ENCODE data around the gene MINK1. TPM values are rescaled to one million over a fixed set of nuclear protein-coding genes. Genes with fewer than 3 reads are reported as not detected.

The MINK1 gene
- total and polyA plus RNA-seq, 2 donors, result 10.2 to 83.8 TPM

DNA sequence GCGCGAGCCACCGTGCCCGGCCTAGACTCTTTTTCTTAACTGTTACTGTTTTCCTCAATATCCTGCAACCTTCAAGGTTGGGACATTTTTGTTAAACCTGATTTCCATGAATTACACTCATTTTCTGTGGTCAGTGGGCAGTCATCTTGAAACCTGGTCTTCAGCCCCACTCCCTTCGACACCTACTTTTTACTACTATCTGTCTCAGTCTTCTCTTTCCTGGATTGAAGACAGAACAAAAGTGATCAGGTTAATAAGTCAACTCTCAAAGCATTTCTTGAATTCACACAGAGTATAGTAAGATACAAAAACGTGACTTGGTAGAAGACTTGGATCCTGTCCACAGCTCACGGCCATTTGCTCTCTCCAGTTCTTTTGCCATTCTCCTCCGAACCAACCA, 6.1 kb downstream of the MINK1 start:
- Histone ChIP-seq H3K27me3 (ENCODE audit: control insufficient read depth in 2 of 2, insufficient read depth in 1 of 2, low read length in 1 of 2) (no peaks in the 10 kb centered on the region), H3K9me3 (ENCODE audit: control insufficient read depth in 2 of 2, insufficient read depth in 1 of 2, low read length in 1 of 2) (no peaks in the 10 kb centered on the region), H3K4me3 (ENCODE audit: low read length in 2 of 2) (no peak overlapping the region), H3K4me1 (ENCODE audit: control insufficient read depth in 2 of 2, insufficient read depth in 2 of 2, low read length in 2 of 2) (peaks cover 14 to 25% of the 10 kb centered on the region in 2 donors), H3K36me3 (ENCODE audit: control insufficient read depth in 2 of 2, insufficient read depth in 2 of 2, low read length in 1 of 2) (peaks cover 7% of the 10 kb centered on the region in 2 donors), H3K27ac (ENCODE audit: low read depth in 1 of 2, low read length in 1 of 2) (no peak overlapping the region)
- no peak for DNase-seq (ENCODE audit: low read depth in 6 of 9, low spot score in 9 of 9)
- 97% methylated on average over 8 of the region's 8 CpGs for whole genome bisulfite sequencing

DNA sequence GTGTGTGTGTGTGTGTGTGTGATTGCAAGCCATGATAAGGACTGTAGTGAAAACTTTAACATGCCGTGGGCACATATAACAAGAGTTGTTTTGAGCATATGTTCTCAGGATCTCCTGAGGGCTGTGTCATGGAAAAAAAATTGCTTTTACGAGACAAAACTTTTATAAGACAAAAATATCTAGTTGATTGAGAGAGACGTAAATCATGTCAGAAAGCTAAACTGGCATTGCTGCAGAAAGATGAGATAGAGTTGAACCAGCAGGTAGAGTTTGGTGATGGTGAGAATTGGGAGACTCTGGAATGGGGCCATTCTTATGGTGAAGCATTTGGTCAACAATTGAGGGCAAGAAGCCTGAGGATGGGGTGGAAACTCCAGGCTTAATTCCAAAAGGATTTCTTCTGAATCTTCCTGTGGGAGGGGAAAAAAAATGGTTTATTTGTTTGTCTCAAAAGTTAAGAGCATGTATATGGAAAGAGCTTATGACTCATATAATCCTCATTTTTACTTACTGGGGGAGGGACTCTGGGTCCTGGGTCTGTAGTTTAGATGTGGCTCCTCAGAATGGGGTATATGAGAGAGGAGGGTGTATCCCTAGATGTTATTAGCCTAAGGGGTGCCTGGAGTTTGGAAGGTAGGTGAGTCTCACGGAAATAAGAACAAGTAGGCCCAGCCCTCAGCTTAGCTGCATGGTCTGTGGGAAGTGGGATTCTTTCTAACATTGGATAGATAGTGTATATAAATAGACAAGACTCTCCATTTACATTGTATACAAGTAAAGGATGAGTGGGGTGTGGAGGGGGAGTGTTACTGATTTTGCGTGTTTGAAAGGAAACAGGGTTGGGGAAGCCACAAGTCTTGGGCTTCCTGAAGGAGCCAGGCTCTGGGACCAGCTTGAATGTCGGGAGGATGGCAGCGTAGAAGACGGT, 7.1 kb downstream of the MINK1 start:
- H3K4me1 ChIP-seq (ENCODE audit: control insufficient read depth in 2 of 2, insufficient read depth in 2 of 2, low read length in 2 of 2), result peaks cover 12 to 15% of the 10 kb centered on the region in 2 donors
- no peak overlapping the region for H3K27ac ChIP-seq (ENCODE audit: low read depth in 1 of 2, low read length in 1 of 2)
- WGBS, result 58% methylated on average over 8 of the region's 8 CpGs

DNA sequence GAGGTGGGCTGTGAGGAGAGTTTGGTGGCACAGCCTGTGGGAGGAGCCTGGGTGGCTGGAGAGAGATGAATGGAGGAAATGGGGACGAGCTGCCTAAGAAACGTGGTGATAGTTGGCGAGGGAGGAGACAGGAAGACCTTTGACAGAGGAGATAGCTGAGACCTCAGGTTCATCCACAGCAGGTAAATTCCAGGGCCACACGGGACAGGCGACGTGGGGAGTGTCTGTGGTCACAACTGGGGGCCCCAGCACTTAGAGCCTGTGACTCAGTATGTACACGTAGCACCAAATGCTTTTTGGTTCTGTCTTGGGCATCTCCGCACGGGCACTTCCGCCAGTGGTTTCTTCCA, 7.7 kb downstream of the MINK1 start:
- H3K4me1 ChIP-seq (ENCODE audit: control insufficient read depth in 2 of 2, insufficient read depth in 2 of 2, low read length in 2 of 2), result peaks cover 8 to 9% of the 10 kb centered on the region in 2 donors
- peak in 1 of 9 donors; percentile 15 for DNase-seq (ENCODE audit: low read depth in 6 of 9, low spot score in 9 of 9)
- 58% methylated on average over 10 of the region's 10 CpGs for WGBS
- H3K4me3 ChIP-seq (ENCODE audit: low read length in 2 of 2), result no peak overlapping the region
- no peaks in the 10 kb centered on the region for H3K9me3 ChIP-seq (ENCODE audit: control insufficient read depth in 2 of 2, insufficient read depth in 1 of 2, low read length in 1 of 2)
- no peak overlapping the region for H3K27ac ChIP-seq (ENCODE audit: low read depth in 1 of 2, low read length in 1 of 2)
- peaks cover 7% of the 10 kb centered on the region in 2 donors for H3K36me3 ChIP-seq (ENCODE audit: control insufficient read depth in 2 of 2, insufficient read depth in 2 of 2, low read length in 1 of 2)
- H3K27me3 ChIP-seq (ENCODE audit: control insufficient read depth in 2 of 2, insufficient read depth in 1 of 2, low read length in 1 of 2), result no peaks in the 10 kb centered on the region

More for the DNA sequence above, 7.1 kb downstream of the MINK1 start:
- DNase-seq (ENCODE audit: low read depth in 6 of 9, low spot score in 9 of 9), result no peak
- Histone ChIP-seq H3K27me3 (ENCODE audit: control insufficient read depth in 2 of 2, insufficient read depth in 1 of 2, low read length in 1 of 2) (no peaks in the 10 kb centered on the region), H3K36me3 (ENCODE audit: control insufficient read depth in 2 of 2, insufficient read depth in 2 of 2, low read length in 1 of 2) (peaks cover 7% of the 10 kb centered on the region in 2 donors), H3K4me3 (ENCODE audit: low read length in 2 of 2) (no peak overlapping the region), H3K9me3 (ENCODE audit: control insufficient read depth in 2 of 2, insufficient read depth in 1 of 2, low read length in 1 of 2) (no peaks in the 10 kb centered on the region)

DNA sequence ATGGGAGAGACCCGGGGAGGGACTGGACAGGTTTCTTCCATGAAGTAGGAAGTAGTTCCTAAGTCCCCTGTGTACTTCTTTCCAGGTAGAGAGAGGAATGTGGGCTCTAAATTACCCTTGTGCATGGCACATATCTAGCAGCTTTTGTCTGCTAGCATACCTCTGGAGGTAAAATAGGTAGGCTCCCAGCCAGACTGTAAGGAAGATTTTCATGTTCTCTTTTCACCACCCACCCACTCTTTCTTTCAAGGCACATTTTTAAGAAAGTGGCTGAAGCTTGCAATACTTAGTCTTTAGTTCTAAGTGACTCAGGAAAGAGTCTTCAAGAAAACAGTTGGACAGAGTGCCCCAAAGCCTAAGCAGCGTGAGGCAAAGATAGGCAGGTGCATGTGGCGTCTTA, 9.2 kb downstream of the MINK1 start:
- H3K36me3 ChIP-seq (ENCODE audit: control insufficient read depth in 2 of 2, insufficient read depth in 2 of 2, low read length in 1 of 2), result peaks cover 3 to 7% of the 10 kb centered on the region in 2 donors
- WGBS, result 95% methylated on average over 3 of the region's 3 CpGs
- H3K4me1 ChIP-seq (ENCODE audit: control insufficient read depth in 2 of 2, insufficient read depth in 2 of 2, low read length in 2 of 2), result peaks cover 8% of the 10 kb centered on the region in 2 donors
- H3K27me3 ChIP-seq (ENCODE audit: control insufficient read depth in 2 of 2, insufficient read depth in 1 of 2, low read length in 1 of 2), result no peaks in the 10 kb centered on the region
- no peak for DNase-seq (ENCODE audit: low read depth in 6 of 9, low spot score in 9 of 9)
- no peaks in the 10 kb centered on the region for H3K9me3 ChIP-seq (ENCODE audit: control insufficient read depth in 2 of 2, insufficient read depth in 1 of 2, low read length in 1 of 2)
- H3K27ac ChIP-seq (ENCODE audit: low read depth in 1 of 2, low read length in 1 of 2), result no peak overlapping the region
- no peak overlapping the region for H3K4me3 ChIP-seq (ENCODE audit: low read length in 2 of 2)

DNA sequence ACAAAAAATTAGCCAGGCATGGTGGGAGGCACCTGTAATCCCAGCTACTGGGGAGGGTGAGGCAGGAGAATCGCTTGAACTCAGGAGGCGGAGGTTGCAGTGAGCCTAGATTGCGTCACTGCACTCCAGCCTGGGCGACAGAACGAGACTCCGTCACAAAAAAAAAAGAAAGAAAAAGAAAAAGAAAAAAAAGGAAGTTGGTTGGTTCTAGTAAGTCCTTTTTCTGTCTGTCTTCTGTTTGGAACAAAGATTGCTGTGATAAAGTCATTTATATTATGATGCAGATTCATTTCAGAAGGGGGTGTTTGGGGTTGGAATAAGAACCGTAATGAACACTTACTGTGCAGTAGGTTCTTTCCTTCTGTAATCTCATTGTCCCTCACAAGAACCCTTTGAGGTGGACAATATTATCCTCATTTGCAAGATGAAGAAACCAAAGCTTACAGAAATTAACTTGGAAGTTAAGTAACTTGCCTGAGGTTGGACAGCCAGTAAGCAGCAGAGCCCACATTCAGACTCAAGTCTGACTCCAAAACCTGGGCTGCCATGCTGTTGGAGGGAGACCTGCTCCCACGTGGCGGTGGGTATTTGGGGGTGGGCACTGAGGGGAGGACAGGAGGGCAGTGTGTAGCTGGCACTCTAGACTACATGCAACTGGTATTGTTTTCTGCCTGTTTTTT, 10.3 kb downstream of the MINK1 start:
- Histone ChIP-seq H3K4me3 (ENCODE audit: low read length in 2 of 2) (no peak overlapping the region), H3K27me3 (ENCODE audit: control insufficient read depth in 2 of 2, insufficient read depth in 1 of 2, low read length in 1 of 2) (no peaks in the 10 kb centered on the region), H3K27ac (ENCODE audit: low read depth in 1 of 2, low read length in 1 of 2) (no peak overlapping the region), H3K9me3 (ENCODE audit: control insufficient read depth in 2 of 2, insufficient read depth in 1 of 2, low read length in 1 of 2) (no peaks in the 10 kb centered on the region), H3K4me1 (ENCODE audit: control insufficient read depth in 2 of 2, insufficient read depth in 2 of 2, low read length in 2 of 2) (peaks cover 8 to 15% of the 10 kb centered on the region in 2 donors), H3K36me3 (ENCODE audit: control insufficient read depth in 2 of 2, insufficient read depth in 2 of 2, low read length in 1 of 2) (peaks cover 0 to 1% of the 10 kb centered on the region in 2 donors)
- WGBS, result 86% methylated on average over 9 of the region's 9 CpGs
- DNase-seq (ENCODE audit: low read depth in 6 of 9, low spot score in 9 of 9), result no peak

DNA sequence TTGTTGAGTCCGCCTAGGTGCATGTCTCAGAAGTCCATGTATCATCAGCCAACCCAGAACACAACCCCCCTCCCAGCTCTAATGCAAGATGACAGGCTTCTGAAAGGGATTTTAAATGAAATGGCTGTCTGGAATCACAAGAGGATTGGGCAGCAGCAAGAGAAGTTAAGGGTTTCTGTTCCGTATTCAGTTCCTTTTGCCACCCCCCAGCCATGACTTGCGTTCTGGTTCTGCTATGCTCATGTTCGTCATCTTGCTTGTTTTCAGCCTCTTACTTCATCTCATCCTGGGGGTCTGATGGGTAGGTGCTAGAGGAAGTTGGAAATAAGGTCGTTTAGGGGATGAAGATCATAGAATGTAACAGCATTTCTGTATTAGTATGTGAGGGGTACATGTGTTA, 12.0 kb downstream of the MINK1 start:
- WGBS, result 92% methylated on average over 5 of the region's 5 CpGs
- peaks cover 8 to 15% of the 10 kb centered on the region in 2 donors for H3K4me1 ChIP-seq (ENCODE audit: control insufficient read depth in 2 of 2, insufficient read depth in 2 of 2, low read length in 2 of 2)

DNA sequence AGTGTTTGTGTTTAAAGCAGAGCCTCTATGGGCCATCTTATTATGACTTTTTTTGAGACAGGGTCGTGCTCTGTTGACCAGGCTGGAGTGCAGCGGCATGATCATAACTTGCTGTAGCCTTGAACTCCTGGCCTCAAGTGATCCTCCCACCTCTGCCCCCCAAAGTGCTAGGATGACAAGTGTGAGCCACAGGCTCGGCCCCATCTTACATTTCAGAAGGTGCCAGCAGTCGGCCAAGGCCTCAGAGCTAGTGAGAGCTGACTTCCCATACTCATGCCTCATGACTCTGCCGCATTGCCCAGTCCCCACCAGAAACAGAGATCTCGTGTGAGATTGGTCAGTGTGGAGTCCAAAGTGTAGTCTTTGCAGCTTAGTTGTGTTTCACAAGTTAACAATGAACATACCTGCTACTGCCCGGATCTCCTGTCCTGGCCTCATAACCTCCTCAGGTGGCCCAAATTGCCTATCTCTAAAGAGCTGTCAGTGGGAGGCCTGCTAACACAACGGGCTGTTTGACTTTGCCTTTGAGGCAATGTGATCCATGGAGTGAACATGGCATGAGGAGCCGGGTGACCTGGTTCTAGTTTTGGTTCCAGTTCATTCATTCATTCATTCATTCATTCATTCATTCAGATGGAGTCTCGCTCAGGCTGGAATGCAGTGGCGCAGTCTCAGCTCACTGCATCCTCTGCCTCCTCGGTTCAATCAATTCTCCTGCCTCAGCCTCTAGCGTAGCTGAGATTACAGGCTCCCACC, 13.7 kb downstream of the MINK1 start:
- 92% methylated on average over 13 of the region's 13 CpGs for WGBS
- no peaks in the 10 kb centered on the region for H3K27me3 ChIP-seq (ENCODE audit: control insufficient read depth in 2 of 2, insufficient read depth in 1 of 2, low read length in 1 of 2)
- H3K4me1 ChIP-seq (ENCODE audit: control insufficient read depth in 2 of 2, insufficient read depth in 2 of 2, low read length in 2 of 2), result peaks cover 0 to 7% of the 10 kb centered on the region in 2 donors
- no peaks in the 10 kb centered on the region for H3K36me3 ChIP-seq (ENCODE audit: control insufficient read depth in 2 of 2, insufficient read depth in 2 of 2, low read length in 1 of 2)
- no peak overlapping the region for H3K4me3 ChIP-seq (ENCODE audit: low read length in 2 of 2)
- no peaks in the 10 kb centered on the region for H3K9me3 ChIP-seq (ENCODE audit: control insufficient read depth in 2 of 2, insufficient read depth in 1 of 2, low read length in 1 of 2)
- no peak for DNase-seq (ENCODE audit: low read depth in 6 of 9, low spot score in 9 of 9)
- no peak overlapping the region for H3K27ac ChIP-seq (ENCODE audit: low read depth in 1 of 2, low read length in 1 of 2)

More for the DNA sequence above, 12.0 kb downstream of the MINK1 start:
- no peak for DNase-seq (ENCODE audit: low read depth in 6 of 9, low spot score in 9 of 9)
- H3K4me3 ChIP-seq (ENCODE audit: low read length in 2 of 2), result no peak overlapping the region
- H3K27ac ChIP-seq (ENCODE audit: low read depth in 1 of 2, low read length in 1 of 2), result peak overlapping the region in 1 of 2 donors; percentile 15
- no peaks in the 10 kb centered on the region for H3K27me3 ChIP-seq (ENCODE audit: control insufficient read depth in 2 of 2, insufficient read depth in 1 of 2, low read length in 1 of 2)
- H3K36me3 ChIP-seq (ENCODE audit: control insufficient read depth in 2 of 2, insufficient read depth in 2 of 2, low read length in 1 of 2), result no peaks in the 10 kb centered on the region
- H3K9me3 ChIP-seq (ENCODE audit: control insufficient read depth in 2 of 2, insufficient read depth in 1 of 2, low read length in 1 of 2), result no peaks in the 10 kb centered on the region

DNA sequence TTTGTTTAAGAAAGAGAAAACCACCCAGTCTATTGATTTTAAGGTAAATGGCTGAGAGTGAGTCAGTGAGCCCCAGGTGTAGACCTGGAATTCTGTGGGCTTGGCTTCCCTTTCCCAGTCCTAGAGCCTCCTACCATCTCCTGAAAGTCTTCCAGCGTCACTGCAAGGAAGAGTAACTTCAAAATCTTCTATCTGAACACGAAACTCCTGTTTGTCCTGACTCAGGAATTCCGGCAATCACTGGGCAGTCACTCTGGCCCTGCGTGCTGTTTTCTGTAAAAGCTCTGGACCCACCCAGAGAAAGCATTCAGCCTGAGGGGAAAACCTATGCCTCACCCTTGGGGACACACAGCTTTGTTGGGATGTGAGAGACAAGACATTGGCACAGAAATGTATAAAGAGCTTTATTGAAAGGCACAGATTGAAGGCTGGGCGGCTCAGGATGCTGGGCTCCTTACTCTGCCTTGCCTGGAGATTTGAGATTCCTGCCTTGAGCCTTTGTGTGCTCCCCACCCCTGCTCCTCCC, 15.9 kb downstream of the MINK1 start:
- peak in 1 of 9 donors; percentile 13 for DNase-seq (ENCODE audit: low read depth in 6 of 9, low spot score in 9 of 9)
- WGBS, result 96% methylated on average over 5 of the region's 5 CpGs
- no peaks in the 10 kb centered on the region for H3K27me3 ChIP-seq (ENCODE audit: control insufficient read depth in 2 of 2, insufficient read depth in 1 of 2, low read length in 1 of 2)
- no peaks in the 10 kb centered on the region for H3K36me3 ChIP-seq (ENCODE audit: control insufficient read depth in 2 of 2, insufficient read depth in 2 of 2, low read length in 1 of 2)
- H3K9me3 ChIP-seq (ENCODE audit: control insufficient read depth in 2 of 2, insufficient read depth in 1 of 2, low read length in 1 of 2), result peaks cover 0 to 11% of the 10 kb centered on the region in 2 donors
- peaks cover 0 to 17% of the 10 kb centered on the region in 2 donors for H3K4me1 ChIP-seq (ENCODE audit: control insufficient read depth in 2 of 2, insufficient read depth in 2 of 2, low read length in 2 of 2)
- H3K27ac ChIP-seq (ENCODE audit: low read depth in 1 of 2, low read length in 1 of 2), result peak overlapping the region; percentile 59 to 81
- H3K4me3 ChIP-seq (ENCODE audit: low read length in 2 of 2), result no peak overlapping the region
